Measurements from ENCODE around the gene TEAD2. TPM values are rescaled to one million over a fixed set of nuclear protein-coding genes. Genes with fewer than 3 reads are reported as not detected.

TEAD2 gene
- total and polyA plus RNA-seq, 9 of the 15 experiments (the other 6 are each of a cell fraction or from before 2014, with no cell fraction given), result 1.6 to 27.0 (median 13.9) TPM

GRCh38 chr19:49335071-49335783 is 27.0 kb downstream of the TEAD2 start, which contains the start of gene CD37:
TSS of gene CD37 (plus strand) at chr19:49335406. CDS start at chr19:49335541, 135 bp downstream.
- WGBS (ENCODE audit: insufficient coverage, low coverage, missing lambda C conversion rate), result 19% methylated on average over 11 of the region's 13 CpGs
- 0 out of 3 replicates have a peak, but pooled peaks cover 2% of the 10 kb centered on the region for H3K36me3 ChIP-seq (ENCODE audit: control insufficient read depth, insufficient read depth, low read length)
- no TSS peak for BruUV-seq (replicated peaks)
- H3K4me3 ChIP-seq, result peak within 1 kb of the TSS; percentile 27
- no peaks in the 10 kb centered on the region for H3K79me2 ChIP-seq (ENCODE audit: control insufficient read depth, insufficient read depth, low read length)
- DNase-seq (ENCODE audit: extremely low read depth in 1 of 4, low spot score in 3 of 4) (peak; percentile 40 to 65 (median 54)), FAIRE-seq (peak; percentile 77), ATAC-seq (peak; percentile 21)
- H3K9ac ChIP-seq (ENCODE audit: insufficient read depth in 1 of 2, low read depth in 2 of 2, low read length in 2 of 2), result peak within 1 kb of the TSS; percentile 57 to 87
- H3K4me2 ChIP-seq (ENCODE audit: insufficient read depth, low read length), result peak within 1 kb of the TSS; percentile 77
- CTCF ChIA-PET (ENCODE audit: low intra/inter-chr PET ratio), result no interaction called here
- peak within 1 kb of the TSS; percentile 95 for H2AFZ ChIP-seq (ENCODE audit: low read depth, low read length)
- in situ Hi-C loops (cut with MboI) (no loop called here), intact Hi-C loops (cut with micrococcal nuclease) (no loop called here)
- no peaks in the 10 kb centered on the region for H3K27me3 ChIP-seq (ENCODE audit: control insufficient read depth in 2 of 2, insufficient read depth in 2 of 2, low read length in 2 of 2)
- peaks cover 39 to 67% of the 10 kb centered on the region in 2 experiments for H3K4me1 ChIP-seq (replicated peaks in 1 of 2; ENCODE audit: control insufficient read depth in 2 of 2, insufficient read depth in 2 of 2, low read length in 2 of 2)
- no peaks in the 10 kb centered on the region for H4K20me1 ChIP-seq (replicated peaks; ENCODE audit: control insufficient read depth, insufficient read depth, low read length)
- peak within 1 kb of the TSS; percentile 70 for H3K27ac ChIP-seq (ENCODE audit: extremely low read depth, low read depth, low read length)
- POLR2A ChIA-PET, result interaction anchor here (1.0 kb wide), 1 partner anchor 18 kb away, joined by 4 read pairs; no protein-coding TSS in a partner anchor
- H3K9me3 ChIP-seq (replicated peaks; ENCODE audit: control insufficient read depth, insufficient read depth, low read depth, low read length), result no peaks in the 10 kb centered on the region
- no peaks in the 10 kb centered on the region for H3K9me1 ChIP-seq (ENCODE audit: control insufficient read depth, insufficient read depth, low read length)
- no peak for TF ChIP-seq PATZ1 (CRISPR knock-in tag; IDR thresholded peaks at IDR 0.05; ENCODE audit: borderline replicate concordance)
- no peak for TF ChIP-seq ZNF395 (CRISPR knock-in tag; IDR thresholded peaks at IDR 0.05)
- TF ChIP-seq KDM2B (CRISPR knock-in tag; IDR thresholded peaks at IDR 0.05), result no peak
- 0 out of 2 replicates have a peak, but pooled peaks have one; percentile 29 for TF ChIP-seq ZNF263 (CRISPR knock-in tag; IDR thresholded peaks at IDR 0.05; ENCODE audit: borderline replicate concordance)
- no peak for TF ChIP-seq ZNF586 (CRISPR knock-in tag; conservative IDR thresholded peaks at IDR 0.05)
- TF ChIP-seq YY1 (IDR thresholded peaks at IDR 0.05; ENCODE audit: borderline replicate concordance in 1 of 3, control insufficient read depth in 1 of 3, extremely low read depth in 1 of 3, insufficient read depth in 3 of 3, insufficient read length in 1 of 3, insufficient replicate concordance in 2 of 3, low read depth in 1 of 3, low read length in 2 of 3), result peak in 1 of 3 experiments; percentile 23
- TF ChIP-seq BRF1 (IDR thresholded peaks at IDR 0.05; ENCODE audit: borderline replicate concordance, extremely low read depth, insufficient read length), result no peak
- TF ChIP-seq TBP (optimal IDR thresholded peaks at IDR 0.05; ENCODE audit: low read depth, low read length), result peak; percentile 28
- no peak for TF ChIP-seq ZNF174 (CRISPR knock-in tag; IDR thresholded peaks at IDR 0.05)
- no peak for TF ChIP-seq EHMT2 (IDR thresholded peaks at IDR 0.05)
- no peak for TF ChIP-seq TFAM (CRISPR knock-in tag; conservative IDR thresholded peaks at IDR 0.05)
- TF ChIP-seq SMARCC2 (IDR thresholded peaks at IDR 0.05; ENCODE audit: low read depth), result no peak
- no peak for TF ChIP-seq MEF2A (IDR thresholded peaks at IDR 0.05; ENCODE audit: control insufficient read depth, low read depth, low read length)
- no peak for TF ChIP-seq RNF2 (IDR thresholded peaks at IDR 0.05)
- TF ChIP-seq ZNF589 (CRISPR knock-in tag; IDR thresholded peaks at IDR 0.05; ENCODE audit: low read depth), result no peak
- no peak for TF ChIP-seq ZNF75A (CRISPR knock-in tag; IDR thresholded peaks at IDR 0.05)
- 0 out of 2 replicates have a peak, but pooled peaks have one; percentile 26 for TF ChIP-seq ESRRA (IDR thresholded peaks at IDR 0.05; ENCODE audit: borderline replicate concordance, low read depth)
- peak; percentile 45 for TF ChIP-seq SMARCE1 (IDR thresholded peaks at IDR 0.05)
- TF ChIP-seq POLR2AphosphoS5 (IDR thresholded peaks at IDR 0.05; ENCODE audit: control insufficient read depth, insufficient read depth, low read depth, low read length), result no peak

Data from K562 (cell line).